T47D (cell line): ENCODE data around the gene AXIN1.
"Not testable (repeated sequence)": the region's sequence is repeated elsewhere in the genome, so short reads cannot be mapped to it uniquely, and the experiment has no call there.

Experiments
- DNase-seq, 2 experiments: peaks; one replicate each; pipeline versions ENCODE4 v3.0.0 to v3.0.0-alpha.2; 2011 to 2012; ENCODE audit warnings: low read depth in 1 of 2, low spot score in 1 of 2
- JUND ChIP-seq: IDR thresholded peaks from 2 replicates; pipeline ENCODE4 v1.6.1; 2012; ENCODE audit warnings: low read depth
- in situ Hi-C: cut with HindIII; loops from 2 replicates; pipeline ENCODE4 v1.10.0; 2016; ENCODE audit warnings: low sequenced_read_pairs, low pct_unique_long_range_greater_than_20kb

Gene AXIN1

DNA sequence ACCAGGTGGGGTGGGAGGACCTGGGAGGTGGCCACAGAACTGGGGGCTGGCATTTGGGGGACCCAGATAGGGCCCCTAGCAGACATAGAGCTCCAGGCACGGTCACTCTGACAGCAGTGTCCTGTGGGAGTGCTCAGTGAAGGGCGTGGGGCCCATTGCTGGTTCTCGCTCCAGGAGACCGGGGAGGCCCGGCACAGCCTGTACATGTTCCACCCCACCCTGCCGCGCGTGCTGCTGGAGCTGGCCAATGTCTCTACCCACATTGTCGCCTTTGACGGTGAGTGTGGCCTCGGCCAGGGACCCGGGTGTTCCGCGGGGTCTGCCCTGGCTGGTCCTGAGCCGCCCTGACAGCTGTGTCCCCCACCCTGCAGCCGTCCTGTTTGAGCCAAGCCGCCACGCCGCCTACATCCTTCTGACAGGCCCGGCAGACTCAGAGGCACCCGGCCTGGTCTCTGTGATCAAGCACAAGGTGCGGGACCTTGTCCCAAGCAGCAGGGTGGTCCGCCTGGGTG is 88.0 kb downstream of the AXIN1 start:
- DNase-seq: no peak
- TF ChIP-seq JUND: no peak
- in situ Hi-C loops: no loop called here

DNA sequence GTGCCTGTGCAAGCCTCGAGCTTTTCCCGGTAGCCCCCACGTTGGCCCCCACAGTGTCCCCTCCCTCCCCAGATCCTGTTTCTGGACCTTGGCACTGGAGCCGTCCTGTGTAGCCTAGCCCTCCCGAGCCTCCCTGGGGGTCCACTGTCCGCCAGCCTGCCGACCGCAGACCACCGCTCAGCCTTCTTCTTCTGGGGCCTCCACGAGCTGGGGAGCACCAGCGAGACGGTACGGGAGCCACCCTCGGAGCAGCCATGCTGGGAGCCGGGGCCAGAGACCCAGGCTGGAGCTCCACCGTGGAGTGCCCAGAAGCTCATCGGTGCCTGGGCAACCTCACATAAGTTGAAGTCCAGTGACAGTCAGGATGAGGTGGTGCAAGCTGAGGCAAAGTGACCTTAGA is 88.6 kb downstream of the AXIN1 start:
- no peak for DNase-seq
- no peak for TF ChIP-seq JUND
- in situ Hi-C loops: no loop called here

DNA sequence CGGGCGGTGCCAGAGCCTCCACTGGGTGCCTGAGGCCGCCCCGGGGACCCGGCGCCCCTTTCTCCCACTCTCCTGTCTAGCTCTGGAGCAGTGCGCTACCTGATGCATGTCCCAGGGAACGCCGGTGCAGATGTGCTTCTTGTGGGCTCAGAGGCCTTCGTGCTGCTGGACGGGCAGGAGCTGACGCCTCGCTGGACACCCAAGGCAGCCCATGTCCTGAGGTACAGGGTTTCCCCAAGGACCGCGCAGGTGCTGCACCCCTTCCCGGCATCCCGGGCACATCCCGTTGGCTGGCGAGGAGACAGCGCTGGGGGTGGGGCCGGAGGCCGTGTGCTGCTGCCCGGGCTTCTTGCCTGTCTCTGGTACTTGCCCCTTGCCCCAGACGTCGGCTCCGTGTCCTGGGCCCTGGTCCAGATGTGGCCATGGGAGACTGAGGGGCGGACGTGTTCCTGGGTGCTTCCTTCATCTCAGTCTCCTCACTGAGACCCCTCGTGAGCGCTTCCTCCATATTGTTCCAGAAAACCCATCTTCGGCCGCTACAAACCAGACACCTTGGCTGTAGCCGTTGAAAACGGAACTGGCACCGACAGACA is 89.2 kb downstream of the AXIN1 start:
- in situ Hi-C loops: no loop called here
- DNase-seq: no peak
- TF ChIP-seq JUND: no peak

DNA sequence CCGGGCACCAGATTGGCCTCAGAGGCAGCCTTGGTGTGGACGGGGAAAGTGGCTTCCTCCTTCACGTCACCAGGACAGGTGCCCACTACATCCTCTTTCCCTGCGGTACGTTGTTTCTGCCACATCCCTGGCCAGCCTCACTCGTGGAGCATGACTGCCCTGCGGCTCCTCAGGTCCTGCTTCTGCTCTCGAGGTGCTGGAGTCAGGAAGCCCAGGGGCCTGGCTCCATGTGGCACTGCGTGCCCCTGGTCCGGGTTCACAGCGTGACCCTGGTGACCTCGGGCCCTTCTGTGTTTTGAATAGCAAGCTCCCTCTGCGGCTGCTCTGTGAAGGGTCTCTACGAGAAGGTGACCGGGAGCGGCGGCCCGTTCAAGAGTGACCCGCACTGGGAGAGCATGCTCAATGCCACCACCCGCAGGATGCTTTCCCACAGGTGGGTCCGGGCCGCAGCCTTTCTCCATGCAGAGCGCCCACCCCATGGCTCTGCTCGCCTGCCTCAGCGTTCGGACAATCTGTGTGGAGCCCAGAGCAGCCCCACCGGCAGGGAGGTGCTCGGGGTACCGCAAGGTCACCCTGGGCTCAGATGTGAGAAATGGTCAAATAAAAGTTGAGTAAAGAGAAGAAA is 90.3 kb downstream of the AXIN1 start:
- in situ Hi-C loops: no loop called here
- DNase-seq: no peak
- no peak for TF ChIP-seq JUND

DNA sequence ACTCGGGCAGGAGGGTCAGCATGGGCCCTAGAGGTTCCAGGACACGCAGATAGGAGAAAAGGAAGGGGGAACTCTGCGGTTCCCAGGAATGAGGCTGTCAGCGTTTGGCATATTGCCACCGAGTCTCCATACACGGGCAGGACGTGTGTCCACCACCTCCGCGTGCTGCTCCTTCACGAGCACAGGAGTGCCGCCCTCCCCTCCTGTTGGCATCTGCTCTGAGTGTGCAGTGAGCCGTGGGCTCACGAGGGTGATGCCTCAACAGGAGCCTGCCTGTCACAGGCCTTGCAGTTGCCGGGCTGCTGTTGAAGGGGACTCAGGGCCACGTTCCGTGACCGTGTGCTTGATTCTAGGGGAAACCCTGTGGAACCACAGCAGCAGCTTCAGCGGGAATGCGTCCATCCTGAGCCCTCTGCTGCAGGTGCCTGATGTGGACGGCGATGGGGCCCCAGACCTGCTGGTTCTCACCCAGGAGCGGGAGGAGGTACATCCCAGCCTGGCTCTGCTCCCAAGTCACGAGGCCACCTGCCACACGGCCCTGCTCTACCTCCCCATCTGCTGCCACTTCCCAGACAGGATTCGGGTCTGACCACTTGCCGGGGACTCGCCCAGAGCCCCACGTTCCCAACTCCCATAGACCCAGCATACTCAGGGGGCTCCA is 91.4 kb downstream of the AXIN1 start:
- DNase-seq: no peak
- no peak for TF ChIP-seq JUND
- in situ Hi-C loops: no loop called here

DNA sequence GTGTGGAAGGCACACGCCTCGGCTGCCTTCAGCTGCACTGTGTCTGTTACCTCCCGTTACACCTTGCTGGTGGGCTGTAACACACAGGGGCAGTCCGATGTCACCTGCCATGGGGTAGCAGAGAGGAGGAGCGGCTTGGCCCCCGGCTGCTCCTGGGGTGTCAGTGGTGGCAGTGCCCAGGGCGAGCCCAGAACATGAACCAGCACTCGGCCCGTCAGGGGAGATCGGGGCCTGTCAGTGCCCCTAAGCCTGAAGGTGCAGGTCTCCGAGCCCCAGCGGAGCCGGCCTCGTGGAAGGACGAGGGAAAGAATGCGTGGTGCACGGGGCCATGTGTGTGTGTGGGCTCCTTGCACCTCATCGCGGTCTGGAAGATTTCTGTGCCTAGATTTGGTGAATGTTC is 92.2 kb downstream of the AXIN1 start:
- in situ Hi-C loops: no loop called here
- no peak for TF ChIP-seq JUND
- DNase-seq: no peak

DNA sequence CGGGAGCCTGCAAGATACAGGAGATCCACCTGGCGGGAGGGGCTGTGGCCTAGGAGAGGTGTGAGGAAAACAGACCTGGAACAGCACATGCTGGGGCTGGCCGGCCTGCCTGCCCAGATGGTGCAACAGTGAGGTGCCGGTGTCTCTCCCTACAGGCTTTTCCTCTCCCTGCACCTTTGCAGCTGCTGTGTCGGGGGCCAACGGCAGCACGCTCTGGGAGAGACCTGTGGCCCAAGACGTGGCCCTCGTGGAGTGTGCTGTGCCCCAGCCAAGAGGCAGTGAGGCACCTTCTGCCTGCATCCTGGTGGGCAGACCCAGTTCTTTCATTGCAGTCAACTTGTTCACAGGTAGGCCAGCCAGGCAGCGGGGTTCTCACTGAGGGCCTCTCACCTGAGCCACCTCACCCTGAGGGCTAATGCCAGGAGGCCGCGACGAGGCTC is 92.7 kb downstream of the AXIN1 start:
- in situ Hi-C loops: no loop called here
- DNase-seq: no peak
- TF ChIP-seq JUND: no peak

DNA sequence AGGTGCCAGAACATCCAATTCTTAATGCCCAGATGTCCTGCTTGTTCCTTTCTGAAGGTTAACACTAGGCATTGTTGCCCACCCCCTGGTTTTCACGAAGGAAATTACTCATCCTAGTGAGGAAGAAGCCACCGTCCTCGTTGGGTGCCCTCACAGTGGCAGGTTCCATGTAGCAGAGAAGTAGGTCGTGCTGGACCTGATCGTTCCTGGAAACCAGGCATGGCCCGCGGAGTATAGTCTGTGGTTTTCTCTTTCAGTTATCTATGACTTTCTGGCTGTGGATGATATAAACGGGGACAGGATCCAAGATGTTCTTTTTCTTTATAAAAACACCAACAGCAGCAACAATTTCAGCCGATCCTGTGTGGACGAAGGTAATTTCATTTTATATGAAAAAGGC is 93.3 kb downstream of the AXIN1 start:
- no peak for DNase-seq
- no peak for TF ChIP-seq JUND
- in situ Hi-C loops: no loop called here

DNA sequence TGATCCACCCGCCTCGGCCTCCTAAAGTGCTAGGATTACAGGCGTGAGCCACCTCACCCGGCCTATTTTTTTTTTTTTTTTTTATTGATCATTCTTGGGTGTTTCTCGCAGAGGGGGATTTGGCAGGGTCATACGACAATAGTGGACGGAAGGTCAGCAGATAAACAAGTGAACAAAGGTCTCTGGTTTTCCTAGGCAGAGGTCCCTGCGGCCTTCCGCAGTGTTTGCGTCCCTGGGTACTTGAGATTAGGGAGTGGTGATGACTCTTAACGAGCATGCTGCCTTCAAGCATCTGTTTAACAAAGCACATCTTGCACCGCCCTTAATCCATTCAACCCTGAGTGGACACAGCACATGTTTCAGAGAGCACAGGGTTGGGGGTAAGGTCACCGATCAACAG is 94.4 kb downstream of the AXIN1 start:
- DNase-seq, in situ Hi-C loops: not testable (repeated sequence)

DNA sequence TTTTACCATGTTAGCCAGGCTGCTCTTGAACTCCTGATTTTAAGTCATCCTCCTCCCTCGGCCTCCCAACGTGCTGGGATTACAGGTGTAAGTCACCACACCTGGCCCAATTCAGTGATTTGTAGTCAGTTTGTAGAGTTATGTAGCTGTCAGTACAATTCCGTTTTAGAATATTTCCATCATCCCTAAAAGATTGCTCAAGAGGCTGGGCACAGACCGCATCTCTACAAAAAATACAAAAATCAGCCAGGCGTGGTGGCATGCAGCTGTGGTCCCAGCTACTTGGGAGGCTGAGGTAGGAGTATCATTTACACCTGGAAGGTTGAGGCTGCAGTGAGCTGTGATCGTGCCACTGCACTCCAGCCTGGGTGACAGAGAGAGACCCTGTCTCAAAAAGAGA is 97.3 kb downstream of the AXIN1 start:
- TF ChIP-seq JUND: no peak
- in situ Hi-C loops: no loop called here

DNA sequence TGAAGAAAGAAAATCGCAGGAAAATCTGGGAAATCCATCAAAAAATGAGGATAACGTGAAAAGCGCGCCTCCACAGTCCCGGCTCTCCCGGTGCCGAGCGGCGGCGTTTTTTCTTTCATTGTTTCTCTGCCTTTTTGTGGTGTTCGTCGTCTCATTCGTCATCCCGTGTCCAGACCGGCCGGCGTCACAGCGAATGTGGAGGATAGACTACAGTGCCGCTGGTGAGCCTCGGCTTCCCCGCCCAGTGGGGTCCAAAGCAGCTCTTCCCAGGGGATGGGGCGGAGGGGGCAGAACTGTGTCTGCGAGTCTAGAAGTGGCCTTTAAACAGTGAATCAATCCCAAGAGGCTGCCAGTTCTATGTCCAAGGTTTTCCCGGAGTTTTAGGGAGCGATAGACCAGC is 98.1 kb downstream of the AXIN1 start:
- in situ Hi-C loops: no loop called here
- no peak for TF ChIP-seq JUND

More for the DNA sequence above, 97.3 kb downstream of the AXIN1 start:
- no peak for DNase-seq

DNA sequence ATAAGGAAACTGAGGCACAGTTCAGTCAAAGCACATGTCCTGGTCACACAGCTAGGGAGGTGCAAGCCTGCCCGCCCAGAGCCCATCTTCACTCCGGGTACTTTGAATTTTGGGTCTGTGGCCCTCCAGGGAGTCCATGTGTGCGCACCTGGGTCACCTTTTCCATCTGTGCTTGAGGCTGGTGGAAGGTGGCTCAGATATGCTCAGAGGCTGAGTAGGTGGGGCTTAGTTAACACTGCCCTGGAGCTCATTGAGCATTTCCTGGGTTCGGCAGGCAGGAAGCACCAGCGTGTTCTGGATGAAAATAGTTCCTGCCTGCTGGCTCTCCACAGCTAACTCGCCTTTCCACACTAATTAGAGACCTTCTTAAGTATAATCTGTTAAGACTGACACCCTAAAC is 98.7 kb downstream of the AXIN1 start:
- no peak for TF ChIP-seq JUND
- in situ Hi-C loops: no loop called here

More for the DNA sequence above, 98.1 kb downstream of the AXIN1 start:
- DNase-seq: no peak

More for the DNA sequence above, 98.7 kb downstream of the AXIN1 start:
- no peak for DNase-seq
